IPS-18a (cell line): ENCODE data around the gene GPC6.
"Not testable (repeated sequence)": the region's sequence is repeated elsewhere in the genome, so short reads cannot be mapped to it uniquely, and the experiment has no call there.

Source experiments
- H3K27ac ChIP-seq: one replicate; pipeline ENCODE4 v1.5.1; 2013; ENCODE audit warnings: low read length
- H3K27me3 ChIP-seq: one replicate; pipeline ENCODE4 v1.6.1; 2013; ENCODE audit warnings: mild to moderate bottlenecking, low read length; ENCODE audit not compliant: control insufficient read depth, insufficient read depth
- H3K36me3 ChIP-seq: one replicate; pipeline ENCODE4 v1.6.1; 2013; ENCODE audit warnings: low read depth, low read length; ENCODE audit not compliant: control insufficient read depth
- H3K4me1 ChIP-seq: one replicate; pipeline ENCODE4 v1.6.1; 2013; ENCODE audit warnings: low read depth, low read length; ENCODE audit not compliant: control insufficient read depth
- H3K4me3 ChIP-seq: one replicate; pipeline ENCODE4 v1.5.1; 2013; ENCODE audit warnings: low read length
- H3K9ac ChIP-seq: one replicate; pipeline ENCODE4 v1.6.1; 2013; ENCODE audit warnings: mild to moderate bottlenecking, low read length, moderate library complexity
- H3K9me3 ChIP-seq: one replicate; pipeline ENCODE4 v1.6.1; 2013; ENCODE audit warnings: low read depth, low read length; ENCODE audit not compliant: control insufficient read depth

The GPC6 gene

DNA sequence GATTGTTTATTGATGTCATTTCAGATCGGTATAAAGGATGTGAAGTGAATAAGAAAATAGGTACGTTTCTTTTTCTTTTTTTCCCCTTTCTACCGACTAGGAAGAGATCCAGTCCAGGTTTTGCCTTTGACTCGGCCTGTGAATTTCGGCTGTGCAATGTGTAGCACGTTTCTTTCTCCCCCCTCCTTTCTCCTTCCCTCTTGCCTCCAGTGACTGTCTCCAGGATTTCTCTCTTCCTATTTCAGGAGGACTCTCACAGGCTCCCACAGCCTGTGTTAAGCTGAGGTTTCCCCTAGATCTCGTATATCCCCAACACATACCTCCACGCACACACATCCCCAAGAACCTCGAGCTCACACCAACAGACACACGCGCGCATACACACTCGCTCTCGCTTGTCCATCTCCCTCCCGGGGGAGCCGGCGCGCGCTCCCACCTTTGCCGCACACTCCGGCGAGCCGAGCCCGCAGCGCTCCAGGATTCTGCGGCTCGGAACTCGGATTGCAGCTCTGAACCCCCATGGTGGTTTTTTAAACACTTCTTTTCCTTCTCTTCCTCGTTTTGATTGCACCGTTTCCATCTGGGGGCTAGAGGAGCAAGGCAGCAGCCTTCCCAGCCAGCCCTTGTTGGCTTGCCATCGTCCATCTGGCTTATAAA lies at the start of gene GPC6:
Gene GPC6 (plus strand): TSS at position 185 of the 657 bp plus-strand sequence.
- Histone ChIP-seq H3K9me3 (no peaks in the 10 kb centered on the region), H3K27ac (peak within 1 kb of the TSS; percentile 13), H3K4me1 (peaks cover 49% of the 10 kb centered on the region), H3K4me3 (peak within 1 kb of the TSS; percentile 94), H3K9ac (peak within 1 kb of the TSS; percentile 86), H3K36me3 (no peaks in the 10 kb centered on the region), H3K27me3 (peaks cover 13% of the 10 kb centered on the region)

DNA sequence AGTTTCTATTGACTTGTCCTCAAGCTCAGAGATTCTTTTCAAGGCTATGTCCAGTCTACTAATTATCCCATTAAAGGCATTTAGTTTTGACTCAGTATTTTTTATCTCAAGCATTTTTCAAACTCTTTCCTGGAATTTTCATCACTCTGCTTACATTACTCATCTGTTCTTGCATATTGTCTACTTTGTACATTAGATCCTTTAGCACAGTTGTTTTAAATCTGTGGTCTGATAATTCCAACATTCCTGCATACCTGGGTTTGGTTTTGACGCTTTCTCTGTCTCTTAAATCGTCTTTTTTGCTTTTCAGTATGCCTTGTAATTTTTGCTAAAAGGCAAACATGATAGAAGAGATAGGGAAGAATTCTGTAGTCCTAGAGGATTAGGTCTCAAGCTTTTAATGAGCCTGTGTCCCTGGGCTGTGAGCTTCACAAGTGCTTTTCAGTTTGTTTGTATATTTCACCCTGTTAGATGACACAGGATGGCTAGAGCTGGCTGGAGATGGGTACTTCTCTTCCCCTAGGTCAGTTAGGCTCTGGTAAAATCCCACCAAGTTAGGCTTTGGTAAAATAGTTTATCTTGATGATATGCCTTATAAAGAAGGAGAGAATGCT lies 46.1 kb upstream of the GPC6 start:
- no peaks in the 10 kb centered on the region for H3K36me3 ChIP-seq
- no peak overlapping the region for H3K9ac ChIP-seq
- H3K27ac ChIP-seq, result no peak overlapping the region
- H3K27me3 ChIP-seq, result no peaks in the 10 kb centered on the region
- no peak overlapping the region for H3K4me3 ChIP-seq
- H3K9me3 ChIP-seq, result no peaks in the 10 kb centered on the region
- H3K4me1 ChIP-seq, result no peaks in the 10 kb centered on the region

- Histone ChIP-seq H3K36me3 (no peaks in the 10 kb centered on the region), H3K27ac (no peak overlapping the region), H3K4me1 (peaks cover 6% of the 10 kb centered on the region), H3K9me3 (no peaks in the 10 kb centered on the region), H3K4me3 (no peak overlapping the region), H3K27me3 (no peaks in the 10 kb centered on the region), H3K9ac (no peak overlapping the region)
These were observed 44.2 kb upstream of the GPC6 start for GRCh38 chr13:93182406-93182805.

DNA sequence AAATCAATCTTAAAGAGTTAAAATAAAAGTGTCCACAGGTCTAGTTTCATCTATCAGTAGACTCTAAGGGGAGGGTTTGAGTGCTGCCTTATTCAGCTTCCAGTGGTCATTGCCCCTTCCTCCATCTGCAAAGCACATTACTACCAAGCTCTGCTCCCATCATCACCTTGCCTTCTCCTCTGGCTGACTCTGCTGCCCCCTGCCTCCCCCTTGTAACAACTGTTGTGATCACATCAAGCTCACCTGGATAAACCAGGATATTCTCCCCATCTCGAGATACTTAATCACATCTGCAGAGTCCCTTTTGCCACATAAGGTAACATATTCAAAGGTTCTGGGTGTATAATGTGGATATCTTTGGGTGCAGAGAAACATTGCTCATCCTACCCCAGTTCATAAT lies 43.3 kb upstream of the GPC6 start:
- no peak overlapping the region for H3K27ac ChIP-seq
- H3K9ac ChIP-seq, result no peak overlapping the region
- H3K36me3 ChIP-seq, result no peaks in the 10 kb centered on the region
- H3K4me3 ChIP-seq, result no peak overlapping the region
- H3K4me1 ChIP-seq, result peaks cover 15% of the 10 kb centered on the region
- H3K27me3 ChIP-seq, result no peaks in the 10 kb centered on the region
- H3K9me3 ChIP-seq, result no peaks in the 10 kb centered on the region

DNA sequence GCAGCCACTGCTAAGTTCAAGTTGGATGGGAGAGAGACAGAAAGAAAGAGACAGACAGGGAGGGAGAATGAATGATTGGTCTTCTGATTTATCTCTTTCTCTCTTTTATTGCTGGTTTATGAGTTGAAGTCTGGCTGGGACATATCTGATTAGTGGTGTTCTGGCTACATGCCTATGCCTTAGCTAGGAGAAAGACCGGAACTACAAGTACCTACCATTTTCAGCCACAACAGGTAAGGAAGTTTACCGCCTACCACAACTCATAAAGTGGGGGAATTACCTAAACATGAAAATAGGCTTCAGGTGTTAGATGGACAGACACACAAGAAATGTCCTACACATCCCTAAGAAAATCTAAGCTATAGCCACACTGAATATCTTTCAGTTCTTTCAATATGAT lies 36.6 kb upstream of the GPC6 start:
- no peak overlapping the region for H3K4me3 ChIP-seq

DNA sequence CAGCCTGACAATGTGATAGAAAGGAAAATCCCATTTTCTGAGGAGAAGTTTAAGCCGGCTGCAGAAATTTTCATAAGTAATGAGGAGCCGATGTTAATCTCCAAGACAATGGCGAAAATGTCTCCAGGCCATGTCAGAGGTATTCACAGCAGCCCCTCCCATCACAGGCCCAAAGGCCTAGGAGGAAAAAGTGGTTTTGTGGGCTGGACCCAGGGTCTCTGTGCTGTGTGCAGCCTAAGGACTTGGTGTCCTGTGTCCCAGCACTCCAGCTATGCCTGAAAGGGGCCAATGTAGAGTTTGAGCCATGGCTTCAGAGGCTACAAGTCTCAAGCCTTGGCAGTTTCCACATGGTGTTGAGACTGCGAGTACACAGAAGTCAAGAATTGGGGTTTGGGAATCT lies 32.9 kb upstream of the GPC6 start:
- Histone ChIP-seq H3K4me3 (no peak overlapping the region), H3K27ac (no peak overlapping the region), H3K27me3 (no peaks in the 10 kb centered on the region), H3K4me1 (no peaks in the 10 kb centered on the region), H3K36me3 (no peaks in the 10 kb centered on the region), H3K9me3 (peaks cover 9% of the 10 kb centered on the region), H3K9ac (no peak overlapping the region)

More for the DNA sequence above, 36.6 kb upstream of the GPC6 start:
- H3K27ac ChIP-seq, result no peak overlapping the region
- peaks cover 15% of the 10 kb centered on the region for H3K4me1 ChIP-seq
- H3K36me3 ChIP-seq, result no peaks in the 10 kb centered on the region
- H3K9me3 ChIP-seq, result peaks cover 9% of the 10 kb centered on the region
- H3K9ac ChIP-seq, result no peak overlapping the region
- H3K27me3 ChIP-seq, result no peaks in the 10 kb centered on the region

GRCh38 chr13:93199856-93200255 lies 26.8 kb upstream of the GPC6 start:
- H3K4me1 ChIP-seq, result peaks cover 4% of the 10 kb centered on the region
- no peaks in the 10 kb centered on the region for H3K9me3 ChIP-seq
- no peaks in the 10 kb centered on the region for H3K36me3 ChIP-seq
- no peak overlapping the region for H3K27ac ChIP-seq
- no peak overlapping the region for H3K4me3 ChIP-seq
- H3K9ac ChIP-seq, result no peak overlapping the region
- no peaks in the 10 kb centered on the region for H3K27me3 ChIP-seq

GRCh38 chr13:93200626-93201025 lies 26.0 kb upstream of the GPC6 start:
- Histone ChIP-seq H3K27ac (no peak overlapping the region), H3K9me3 (no peaks in the 10 kb centered on the region), H3K27me3 (no peaks in the 10 kb centered on the region), H3K4me3 (no peak overlapping the region), H3K9ac (no peak overlapping the region), H3K4me1 (peaks cover 4% of the 10 kb centered on the region), H3K36me3 (no peaks in the 10 kb centered on the region)

- no peak overlapping the region for H3K4me3 ChIP-seq
These were observed 24.5 kb upstream of the GPC6 start for GRCh38 chr13:93201992-93202558.

DNA sequence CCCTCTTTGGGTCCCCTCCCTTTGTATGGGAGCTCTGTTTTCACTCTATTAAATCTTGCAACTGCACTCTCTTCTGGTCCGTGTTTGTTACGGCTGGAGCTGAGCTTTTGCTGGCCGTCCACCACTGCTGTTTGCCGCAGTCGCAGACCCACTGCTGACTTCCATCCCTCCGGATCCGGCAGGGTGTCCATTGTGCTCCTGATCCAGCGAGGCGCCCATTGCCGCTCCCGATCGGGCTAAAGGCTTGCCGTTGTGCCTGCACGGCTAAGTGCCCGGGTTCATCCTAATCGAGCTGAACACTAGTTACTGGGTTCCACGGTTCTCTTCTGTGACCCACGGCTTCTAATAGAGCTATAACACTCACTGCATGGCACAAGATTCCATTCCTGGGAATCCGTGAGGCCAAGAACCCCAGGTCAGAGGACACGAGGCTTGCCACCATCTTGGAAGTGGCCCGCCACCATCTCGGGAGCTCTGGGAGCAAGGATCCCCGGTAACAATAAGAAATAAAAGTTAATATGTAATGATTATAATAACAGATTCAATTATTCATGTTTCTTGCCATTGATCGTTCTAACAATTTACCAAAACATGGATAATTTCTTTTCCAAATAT lies 19.7 kb upstream of the GPC6 start:
- not testable (repeated sequence) for H3K36me3 ChIP-seq, H3K9ac ChIP-seq, H3K4me1 ChIP-seq

More at GRCh38 chr13:93201992-93202558, 24.5 kb upstream of the GPC6 start:
- H3K9ac ChIP-seq, result no peak overlapping the region
- no peak overlapping the region for H3K27ac ChIP-seq
- peaks cover 4% of the 10 kb centered on the region for H3K4me1 ChIP-seq
- no peaks in the 10 kb centered on the region for H3K9me3 ChIP-seq
- H3K36me3 ChIP-seq, result no peaks in the 10 kb centered on the region
- no peaks in the 10 kb centered on the region for H3K27me3 ChIP-seq

DNA sequence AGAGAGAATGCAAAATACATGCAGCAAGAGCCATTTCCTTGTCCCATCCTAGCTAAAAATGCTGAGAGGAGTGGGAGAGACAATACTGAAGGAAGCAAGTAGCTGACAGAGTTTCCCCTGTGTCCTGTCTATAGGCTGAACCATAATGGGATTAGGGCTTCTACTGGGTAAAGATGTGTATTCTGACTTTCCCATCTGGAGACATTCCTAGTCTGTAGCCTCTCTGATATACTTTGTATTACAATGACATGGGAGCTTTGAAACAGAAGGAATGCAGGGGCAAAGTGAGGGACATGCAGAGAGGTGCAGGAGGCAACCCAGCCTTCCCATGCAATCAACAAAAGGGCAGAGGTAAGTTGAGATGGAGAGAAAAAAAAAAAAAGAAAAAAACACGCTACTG lies 10.5 kb upstream of the GPC6 start:
- Histone ChIP-seq H3K9me3 (no peaks in the 10 kb centered on the region), H3K4me3 (no peak overlapping the region), H3K9ac (no peak overlapping the region), H3K4me1 (peaks cover 15% of the 10 kb centered on the region), H3K27me3 (no peaks in the 10 kb centered on the region), H3K36me3 (no peaks in the 10 kb centered on the region), H3K27ac (no peak overlapping the region)

More for the DNA sequence above, 19.7 kb upstream of the GPC6 start:
- H3K9me3 ChIP-seq, H3K27ac ChIP-seq, H3K27me3 ChIP-seq, H3K4me3 ChIP-seq: not testable (repeated sequence)
